ENCODE results near the gene LSAMP.

The LSAMP gene

GRCh38 chr3:116285781-116286421 lies 159.4 kb downstream of the LSAMP start:
- DNase-seq: no peak

- no peak for DNase-seq
Measured at GRCh38 chr3:116281313-116282143, 163.8 kb downstream of the LSAMP start.

- DNase-seq: no peak
Measured at GRCh38 chr3:116280130-116280740, 165.1 kb downstream of the LSAMP start.

GRCh38 chr3:116276675-116277074 lies 168.6 kb downstream of the LSAMP start:
- DNase-seq: peak; percentile 74

- no peak for DNase-seq
Measured at GRCh38 chr3:116270056-116270455, 175.2 kb downstream of the LSAMP start.

- DNase-seq: no peak
Measured at GRCh38 chr3:116267116-116267515, 178.2 kb downstream of the LSAMP start.

GRCh38 chr3:116265976-116266584 lies 179.2 kb downstream of the LSAMP start:
- no peak for DNase-seq

GRCh38 chr3:116265320-116265695 lies 180.0 kb downstream of the LSAMP start:
- DNase-seq: no peak

- no peak for DNase-seq
Measured at GRCh38 chr3:116264546-116265319, 180.6 kb downstream of the LSAMP start.

- DNase-seq: no peak
Measured at GRCh38 chr3:116263842-116264545, 181.3 kb downstream of the LSAMP start.

GRCh38 chr3:116260491-116260890 lies 184.8 kb downstream of the LSAMP start:
- DNase-seq: no peak

- no peak for DNase-seq
Measured at GRCh38 chr3:116259984-116260383, 185.3 kb downstream of the LSAMP start.

GRCh38 chr3:116256843-116257485 lies 188.3 kb downstream of the LSAMP start:
- no peak for DNase-seq

- DNase-seq: no peak
Measured at GRCh38 chr3:116254541-116254940, 190.7 kb downstream of the LSAMP start.

GRCh38 chr3:116253511-116253910 lies 191.8 kb downstream of the LSAMP start:
- no peak for DNase-seq

- no peak for DNase-seq
Measured at GRCh38 chr3:116247605-116248004, 197.7 kb downstream of the LSAMP start.

- DNase-seq: no peak
Measured at GRCh38 chr3:116246406-116246980, 198.8 kb downstream of the LSAMP start.

- no peak for DNase-seq
Measured at GRCh38 chr3:116242825-116243224, 202.5 kb downstream of the LSAMP start.

GRCh38 chr3:116241677-116242076 lies 203.6 kb downstream of the LSAMP start:
- DNase-seq: no peak

GRCh38 chr3:116240261-116240660 lies 205.0 kb downstream of the LSAMP start:
- no peak for DNase-seq
